HG02610 (cell line): ENCODE measurements around the gene MTREX.

Experiments used
- ATAC-seq: cut with Tn5 transposase; IDR thresholded peaks from one replicate; pipeline ENCODE4 v1.9.1; 2021; ENCODE audit warnings: mild to moderate bottlenecking, moderate library complexity; ENCODE audit not compliant: unreplicated experiment

MTREX gene

GRCh38 chr5:55459572-55459971 is 151.8 kb downstream of the MTREX start:
- ATAC-seq: no peak

DNA sequence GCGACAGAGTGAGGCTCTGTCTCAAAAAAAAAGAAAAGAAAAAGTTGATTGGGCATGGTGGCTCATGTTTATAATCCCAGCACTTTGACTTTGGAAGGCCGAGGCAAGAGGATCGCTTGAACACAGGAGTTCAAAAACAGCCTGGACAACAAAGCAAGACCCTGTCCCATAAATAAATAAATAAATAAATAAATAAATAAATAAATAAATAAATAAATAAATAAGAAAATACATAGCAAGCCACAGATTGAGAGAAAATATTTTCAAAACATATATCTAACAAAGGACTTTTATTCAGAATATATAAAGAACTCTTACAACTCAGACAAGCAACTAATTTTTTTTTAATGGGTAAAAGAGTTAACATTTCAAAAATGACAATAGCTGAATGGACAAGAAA is 155.8 kb downstream of the MTREX start:
- no peak for ATAC-seq

DNA sequence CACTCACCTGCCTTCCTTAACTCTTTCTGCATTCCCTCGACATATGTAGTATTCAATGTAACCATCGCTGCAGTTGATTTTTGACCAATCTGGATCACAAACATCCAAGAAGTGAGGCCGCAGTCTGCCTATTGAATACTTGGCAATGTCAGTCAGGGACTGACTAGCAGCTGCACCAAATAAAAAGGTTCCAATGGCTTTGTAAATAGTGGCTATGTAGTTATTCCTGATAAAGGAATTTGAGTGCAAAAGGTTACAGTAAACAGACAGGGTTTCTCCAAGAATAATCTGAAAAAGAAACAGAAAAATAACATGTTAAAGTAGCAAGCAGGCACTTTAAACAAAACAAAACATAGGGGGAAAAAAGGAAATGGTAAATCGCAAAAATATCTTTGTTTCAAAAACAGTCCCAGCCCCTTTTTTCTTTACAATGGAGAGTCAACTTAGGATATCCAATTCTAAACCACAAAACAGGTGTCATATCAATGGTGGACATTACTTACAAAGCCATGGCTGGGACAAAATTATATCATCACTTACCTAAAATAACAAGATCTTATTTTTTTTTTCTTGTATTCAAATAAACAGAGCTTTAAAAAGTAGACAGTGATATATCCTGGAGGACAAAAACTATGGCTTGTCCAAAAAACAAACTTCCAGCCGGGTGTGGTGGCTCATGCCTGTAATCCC is 160.2 kb downstream of the MTREX start:
- ATAC-seq: no peak

DNA sequence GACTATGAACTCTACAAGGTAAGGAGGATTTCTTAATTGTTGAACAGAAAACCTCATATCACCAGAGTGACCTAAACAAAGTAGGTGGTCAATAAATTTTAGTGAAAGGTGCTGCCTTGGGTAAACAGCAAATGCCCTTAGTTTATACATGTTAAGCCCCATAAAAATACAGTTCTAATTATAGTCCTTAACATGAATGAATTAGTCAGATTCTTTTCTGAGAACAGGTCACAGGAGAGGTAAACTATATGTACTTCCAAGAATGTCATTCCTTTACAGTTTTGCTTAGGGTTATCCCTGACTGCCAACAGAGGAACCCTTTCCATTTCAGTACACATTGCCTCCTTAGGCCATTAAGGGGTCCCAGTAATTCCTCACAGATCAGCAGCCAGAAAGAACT is 162.1 kb downstream of the MTREX start:
- ATAC-seq: no peak

DNA sequence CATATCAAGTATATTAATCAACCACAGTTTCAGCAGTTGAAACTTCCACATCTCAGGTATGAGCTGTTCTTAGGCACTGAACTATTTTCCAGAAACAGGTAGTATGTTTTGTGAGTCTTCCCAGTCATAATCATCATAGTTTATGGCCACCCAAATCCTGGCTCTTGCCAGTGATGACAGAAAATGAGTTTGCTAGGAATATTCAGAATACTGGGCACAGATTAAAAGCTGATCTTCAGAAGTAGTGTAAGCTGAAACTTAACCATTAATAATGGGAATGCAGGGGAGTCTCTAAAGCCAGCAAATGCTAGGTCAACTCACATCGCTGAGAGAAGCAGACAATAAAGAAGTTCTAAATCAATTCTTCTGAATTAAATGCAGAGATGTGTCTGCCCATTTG is 162.5 kb downstream of the MTREX start:
- ATAC-seq: no peak

GRCh38 chr5:55471468-55471867 is 163.7 kb downstream of the MTREX start:
- ATAC-seq: no peak

GRCh38 chr5:55472642-55473041 is 164.9 kb downstream of the MTREX start:
- no peak for ATAC-seq
